Measurements from ENCODE around the gene TMEM108. TPM values are rescaled to one million over a fixed set of nuclear protein-coding genes. Genes with fewer than 3 reads are reported as not detected.

TMEM108 gene
- total and polyA plus RNA-seq, 9 donors: under 0.01 to 4.2 (median 0.46) TPM; not detected in 2

GRCh38 chr3:133053532-133053931 lies 15.3 kb downstream of the TMEM108 start:
- TF ChIP-seq CTCF (IDR thresholded peaks at IDR 0.05) (no peak), POLR2A (IDR thresholded peaks at IDR 0.05) (no peak), EP300 (IDR thresholded peaks at IDR 0.05) (no peak)
- no peaks in the 10 kb centered on the region for H3K27me3 ChIP-seq
- H3K4me3 ChIP-seq: no peak overlapping the region
- no peaks in the 10 kb centered on the region for H3K9me3 ChIP-seq
- intact Hi-C loops (cut with DNase I): no loop called here
- H3K27ac ChIP-seq: no peak overlapping the region
- no peaks in the 10 kb centered on the region for H3K36me3 ChIP-seq
- DNase-seq: no peak
- WGBS, 3 donors: 80 to 90% (median 90%) methylated on average over 2 of the region's 2 CpGs
- no peaks in the 10 kb centered on the region for H3K4me1 ChIP-seq (ENCODE audit: insufficient read depth)

- Histone ChIP-seq H3K27me3 (no peaks in the 10 kb centered on the region), H3K4me3 (no peak overlapping the region), H3K27ac (no peak overlapping the region), H3K4me1 (ENCODE audit: insufficient read depth) (no peaks in the 10 kb centered on the region), H3K36me3 (no peaks in the 10 kb centered on the region), H3K9me3 (no peaks in the 10 kb centered on the region)
- WGBS, 3 donors: 47 to 78% (median 50%) methylated on average over 1 of the region's 1 CpG
- TF ChIP-seq EP300 (IDR thresholded peaks at IDR 0.05): no peak
- no peak for TF ChIP-seq POLR2A (IDR thresholded peaks at IDR 0.05)
- TF ChIP-seq CTCF (IDR thresholded peaks at IDR 0.05): no peak
- intact Hi-C loops (cut with DNase I): no loop called here
- DNase-seq: no peak
These were observed 16.4 kb downstream of the TMEM108 start for GRCh38 chr3:133054586-133054985.

- H3K27me3 ChIP-seq: no peaks in the 10 kb centered on the region
- no peak for DNase-seq
- WGBS, 3 donors: 56 to 67% (median 66%) methylated on average over 1 of the region's 1 CpG
- no peaks in the 10 kb centered on the region for H3K36me3 ChIP-seq
- intact Hi-C loops (cut with DNase I): no loop called here
- H3K9me3 ChIP-seq: no peaks in the 10 kb centered on the region
- H3K4me1 ChIP-seq (ENCODE audit: insufficient read depth): no peaks in the 10 kb centered on the region
- TF ChIP-seq CTCF (IDR thresholded peaks at IDR 0.05): no peak
- no peak for TF ChIP-seq POLR2A (IDR thresholded peaks at IDR 0.05)
- TF ChIP-seq EP300 (IDR thresholded peaks at IDR 0.05): no peak
- H3K27ac ChIP-seq: no peak overlapping the region
- H3K4me3 ChIP-seq: no peak overlapping the region
These were observed 17.1 kb downstream of the TMEM108 start for GRCh38 chr3:133055339-133055738.

GRCh38 chr3:133058243-133058642 lies 20.1 kb downstream of the TMEM108 start:
- Histone ChIP-seq H3K27ac (no peak overlapping the region), H3K27me3 (no peaks in the 10 kb centered on the region), H3K4me1 (ENCODE audit: insufficient read depth) (no peaks in the 10 kb centered on the region), H3K36me3 (no peaks in the 10 kb centered on the region), H3K4me3 (no peak overlapping the region), H3K9me3 (no peaks in the 10 kb centered on the region)
- no peak for DNase-seq
- WGBS, 3 donors: 87 to 88% (median 88%) methylated on average over 4 of the region's 4 CpGs
- intact Hi-C loops (cut with DNase I): loop anchor here in 1 of 4 donors (2.0 kb wide), 1 partner anchor 23 kb away; no protein-coding TSS in a partner anchor
- TF ChIP-seq POLR2A (IDR thresholded peaks at IDR 0.05): no peak

GRCh38 chr3:133058831-133059230 lies 20.6 kb downstream of the TMEM108 start:
- H3K4me3 ChIP-seq: no peak overlapping the region
- H3K36me3 ChIP-seq: no peaks in the 10 kb centered on the region
- DNase-seq: no peak
- H3K9me3 ChIP-seq: no peaks in the 10 kb centered on the region
- TF ChIP-seq CTCF (IDR thresholded peaks at IDR 0.05) (no peak), EP300 (IDR thresholded peaks at IDR 0.05) (no peak), POLR2A (IDR thresholded peaks at IDR 0.05) (no peak)
- no peaks in the 10 kb centered on the region for H3K27me3 ChIP-seq
- intact Hi-C loops (cut with DNase I): loop anchor here in 1 of 4 donors (2.0 kb wide), 1 partner anchor 24 kb away; no protein-coding TSS in a partner anchor
- no peaks in the 10 kb centered on the region for H3K4me1 ChIP-seq (ENCODE audit: insufficient read depth)
- no peak overlapping the region for H3K27ac ChIP-seq
- 72 to 96% (median 86%) methylated on average over 6 of the region's 6 CpGs for WGBS, 3 donors
